ENCODE measurements around the gene SLC1A3.

Gene SLC1A3

GRCh38 chr5:36723912-36724311 is 117.5 kb downstream of the SLC1A3 start:
- no peak for DNase-seq

GRCh38 chr5:36724467-36725332 is 118.3 kb downstream of the SLC1A3 start:
- no peak for DNase-seq

- DNase-seq = no peak
Measured at GRCh38 chr5:36726317-36726716, 119.9 kb downstream of the SLC1A3 start.

GRCh38 chr5:36726767-36727166 is 120.4 kb downstream of the SLC1A3 start:
- no peak for DNase-seq

- DNase-seq = peak in 1 of 2 experiments; percentile 11
Measured at GRCh38 chr5:36728697-36729543, 122.5 kb downstream of the SLC1A3 start.

- no peak for DNase-seq
Measured at GRCh38 chr5:36730537-36731216, 124.3 kb downstream of the SLC1A3 start.

- no peak for DNase-seq
Measured at GRCh38 chr5:36733183-36733582, 126.8 kb downstream of the SLC1A3 start.

GRCh38 chr5:36734422-36734821 is 128.0 kb downstream of the SLC1A3 start:
- DNase-seq = no peak

- DNase-seq = no peak
Measured at GRCh38 chr5:36735891-36736290, 129.5 kb downstream of the SLC1A3 start.
